CD4-positive, alpha-beta T cell treated with Interferon gamma for 1 hour (primary cell): ENCODE data around the gene GHSR.

Source experiments
- DNase-seq: peaks from one replicate; pipeline ENCODE4 v3.0.0-alpha.2; 2020

The GHSR gene, protein sequence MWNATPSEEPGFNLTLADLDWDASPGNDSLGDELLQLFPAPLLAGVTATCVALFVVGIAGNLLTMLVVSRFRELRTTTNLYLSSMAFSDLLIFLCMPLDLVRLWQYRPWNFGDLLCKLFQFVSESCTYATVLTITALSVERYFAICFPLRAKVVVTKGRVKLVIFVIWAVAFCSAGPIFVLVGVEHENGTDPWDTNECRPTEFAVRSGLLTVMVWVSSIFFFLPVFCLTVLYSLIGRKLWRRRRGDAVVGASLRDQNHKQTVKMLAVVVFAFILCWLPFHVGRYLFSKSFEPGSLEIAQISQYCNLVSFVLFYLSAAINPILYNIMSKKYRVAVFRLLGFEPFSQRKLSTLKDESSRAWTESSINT

DNA sequence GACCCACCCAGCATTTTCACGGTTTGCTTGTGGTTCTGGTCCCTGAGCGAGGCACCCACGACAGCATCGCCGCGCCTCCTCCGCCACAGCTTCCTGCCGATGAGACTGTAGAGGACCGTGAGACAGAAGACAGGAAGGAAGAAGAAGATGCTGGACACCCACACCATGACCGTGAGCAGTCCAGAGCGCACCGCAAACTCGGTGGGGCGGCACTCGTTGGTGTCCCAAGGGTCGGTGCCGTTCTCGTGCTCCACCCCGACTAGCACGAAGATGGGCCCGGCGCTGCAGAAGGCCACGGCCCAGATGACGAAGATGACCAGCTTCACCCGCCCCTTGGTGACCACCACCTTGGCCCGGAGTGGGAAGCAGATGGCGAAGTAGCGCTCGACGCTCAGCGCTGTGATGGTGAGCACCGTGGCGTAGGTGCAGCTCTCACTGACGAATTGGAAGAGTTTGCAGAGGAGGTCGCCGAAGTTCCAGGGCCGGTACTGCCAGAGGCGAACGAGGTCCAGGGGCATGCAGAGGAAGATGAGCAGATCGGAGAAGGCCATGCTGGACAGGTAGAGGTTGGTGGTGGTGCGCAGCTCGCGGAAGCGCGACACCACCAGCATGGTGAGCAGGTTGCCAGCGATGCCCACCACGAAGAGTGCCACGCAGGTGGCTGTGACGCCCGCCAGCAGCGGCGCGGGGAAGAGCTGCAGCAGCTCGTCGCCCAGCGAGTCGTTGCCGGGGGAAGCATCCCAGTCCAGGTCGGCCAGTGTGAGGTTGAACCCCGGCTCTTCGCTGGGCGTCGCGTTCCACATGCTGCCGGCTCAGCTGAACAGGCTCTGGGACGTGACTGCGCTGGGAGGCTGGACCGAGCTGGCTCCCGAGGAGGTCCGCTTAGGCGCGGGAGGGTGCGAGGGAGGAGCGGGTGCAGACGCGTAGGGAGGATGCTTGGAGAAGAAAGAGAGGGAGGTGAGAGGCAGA is at the start of gene GHSR:
TSS of gene GHSR (minus strand) at position 846 of the 969 bp plus-strand sequence. CDS start at position 803, 43 bp downstream.
- no peak for DNase-seq

DNA sequence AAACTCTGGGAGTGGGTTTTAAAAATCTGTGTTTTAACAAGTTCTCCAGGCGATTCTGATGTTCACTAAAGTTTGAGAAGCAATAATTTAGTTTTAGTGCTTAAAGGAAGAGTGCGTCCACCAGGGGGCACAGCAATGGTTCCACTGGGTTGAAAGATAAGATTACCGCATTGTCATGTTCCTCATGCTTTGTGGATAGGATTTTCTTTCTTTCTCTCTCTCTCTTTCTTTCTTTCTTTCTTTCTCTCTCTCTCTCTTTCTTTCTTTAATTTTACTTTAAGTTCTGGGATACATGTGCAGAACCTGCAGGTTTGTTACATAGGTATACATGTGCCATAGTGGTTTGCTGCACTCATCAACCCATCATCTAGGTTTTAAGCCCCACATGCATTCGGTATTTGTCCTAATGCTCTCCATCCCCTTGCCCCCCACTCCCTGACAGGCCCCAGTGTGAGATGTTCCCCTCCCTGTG is 42.0 kb upstream of the GHSR start:
- DNase-seq, result peak; percentile 61

DNA sequence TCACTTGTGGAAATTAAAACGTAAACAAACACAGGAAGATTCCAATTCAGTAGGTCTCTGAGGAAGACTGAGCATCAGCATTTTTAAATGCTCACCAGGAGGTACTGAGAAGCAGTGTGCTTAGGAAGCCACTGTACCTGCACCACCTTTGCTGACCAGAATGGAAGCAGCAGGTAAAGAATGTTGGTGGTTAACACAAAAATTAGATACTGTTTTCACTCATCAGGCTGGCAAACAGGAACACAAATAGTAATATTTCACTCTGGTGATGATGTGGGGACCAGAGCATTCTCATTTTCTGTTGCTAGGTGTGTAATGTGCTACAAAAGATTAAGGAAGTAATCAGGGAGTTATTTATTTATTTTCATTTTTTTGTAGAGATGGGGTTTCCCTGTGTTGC is 29.9 kb upstream of the GHSR start:
- DNase-seq, result no peak

DNA sequence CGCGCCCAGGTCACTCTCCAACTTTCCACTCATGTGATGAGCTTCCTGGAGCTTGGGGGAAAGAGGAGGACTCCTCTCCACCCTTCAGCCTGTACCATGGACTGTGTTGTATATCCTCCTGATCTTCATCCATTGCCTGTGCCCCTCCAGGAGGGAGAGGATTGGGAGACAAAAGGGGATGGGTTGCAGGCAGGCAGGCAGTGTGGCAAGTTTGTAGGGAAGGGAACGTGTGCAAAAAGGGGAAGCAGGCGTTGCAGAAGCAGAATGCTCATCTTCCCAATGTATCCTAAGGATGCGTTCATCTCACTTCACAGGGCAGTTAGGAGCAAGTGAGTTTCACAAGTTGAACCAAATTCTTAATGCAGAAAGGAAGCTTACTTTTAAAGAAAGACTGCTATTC is 28.1 kb upstream of the GHSR start:
- no peak for DNase-seq

DNA sequence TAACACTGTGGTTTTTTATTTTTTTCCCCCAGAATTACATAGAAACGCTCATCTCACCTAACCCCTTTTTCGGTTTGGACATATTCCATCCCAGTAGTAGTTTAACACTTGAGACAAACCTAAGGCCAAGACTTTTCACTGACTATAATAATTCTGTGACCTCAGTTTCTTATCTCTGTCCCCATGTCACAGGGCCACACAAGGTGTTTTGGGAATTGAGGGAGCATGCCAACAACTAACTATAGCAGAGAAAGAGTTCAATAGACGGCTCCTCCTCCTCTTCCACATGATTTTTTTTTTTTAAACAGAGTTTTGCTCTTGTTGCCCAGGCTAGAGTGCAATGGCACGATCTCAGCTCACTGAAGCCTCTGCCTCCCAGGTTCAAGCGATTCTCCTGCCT is 27.4 kb upstream of the GHSR start:
- DNase-seq, result no peak

DNA sequence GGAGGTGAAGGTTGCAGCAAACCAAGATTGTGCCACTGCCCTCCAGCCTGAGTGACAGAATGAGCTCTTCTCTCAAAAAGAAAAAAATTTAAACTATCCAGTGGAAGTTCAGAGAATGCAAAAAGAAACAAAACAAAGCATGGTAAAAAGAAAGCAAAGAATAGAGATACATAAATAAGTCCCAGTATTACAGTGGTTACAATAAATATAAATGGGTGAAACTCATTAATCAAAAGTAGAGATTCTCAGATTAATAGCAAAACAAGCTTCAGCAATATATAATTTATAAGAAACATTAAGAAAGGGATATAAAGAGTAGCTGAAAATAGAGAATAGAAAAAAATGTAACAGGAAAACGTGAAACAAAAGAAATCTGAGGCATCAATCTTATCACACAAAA is 23.6 kb upstream of the GHSR start:
- DNase-seq, result no peak

DNA sequence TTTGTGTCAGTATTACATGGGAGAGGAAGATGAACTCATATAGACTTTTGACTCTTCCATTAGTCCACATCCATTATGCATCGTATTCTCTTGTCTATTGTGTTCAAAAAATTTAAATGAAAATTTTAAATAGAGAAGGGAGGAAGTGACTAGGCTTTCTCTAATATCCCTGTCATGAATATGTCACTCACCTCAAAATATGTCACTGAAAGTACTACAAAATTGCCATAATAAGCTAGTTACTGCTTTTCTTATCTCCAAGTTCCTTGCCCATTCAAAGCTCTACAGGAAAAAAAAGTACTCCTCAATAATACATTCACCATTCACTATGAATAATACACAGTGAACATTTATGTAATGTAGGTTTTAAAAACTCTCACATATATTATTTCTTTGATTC is 22.3 kb upstream of the GHSR start:
- no peak for DNase-seq

DNA sequence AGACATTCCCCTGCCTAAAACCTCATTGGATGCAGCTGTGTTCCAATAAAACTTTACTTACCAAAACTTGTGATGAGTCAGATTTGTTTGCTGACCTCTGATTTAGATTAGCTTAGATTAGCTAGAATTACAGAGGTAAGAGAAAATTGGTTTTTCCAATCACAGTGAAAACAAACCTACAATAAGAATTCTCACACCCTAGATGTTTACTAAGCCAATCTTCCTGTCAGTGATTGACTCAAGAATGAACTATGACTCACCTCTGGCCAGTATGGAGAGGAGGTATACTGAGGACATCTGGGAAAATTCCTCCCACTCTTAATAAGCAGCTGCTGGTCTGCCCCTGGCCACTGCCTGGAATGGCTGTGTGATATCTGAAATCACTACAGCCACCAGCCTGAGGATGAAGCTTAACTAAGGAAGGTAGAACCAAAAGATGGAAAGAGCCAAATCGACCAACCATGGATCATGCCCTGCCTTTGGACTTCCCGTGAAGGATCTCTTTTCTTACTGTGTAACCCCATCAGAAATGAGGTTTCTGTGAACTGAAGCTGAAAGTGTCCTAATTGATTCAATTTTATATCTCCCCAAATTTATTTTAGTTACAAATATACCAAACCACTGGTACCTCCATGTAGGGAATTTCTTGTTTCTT is 19.0 kb upstream of the GHSR start:
- no peak for DNase-seq

DNA sequence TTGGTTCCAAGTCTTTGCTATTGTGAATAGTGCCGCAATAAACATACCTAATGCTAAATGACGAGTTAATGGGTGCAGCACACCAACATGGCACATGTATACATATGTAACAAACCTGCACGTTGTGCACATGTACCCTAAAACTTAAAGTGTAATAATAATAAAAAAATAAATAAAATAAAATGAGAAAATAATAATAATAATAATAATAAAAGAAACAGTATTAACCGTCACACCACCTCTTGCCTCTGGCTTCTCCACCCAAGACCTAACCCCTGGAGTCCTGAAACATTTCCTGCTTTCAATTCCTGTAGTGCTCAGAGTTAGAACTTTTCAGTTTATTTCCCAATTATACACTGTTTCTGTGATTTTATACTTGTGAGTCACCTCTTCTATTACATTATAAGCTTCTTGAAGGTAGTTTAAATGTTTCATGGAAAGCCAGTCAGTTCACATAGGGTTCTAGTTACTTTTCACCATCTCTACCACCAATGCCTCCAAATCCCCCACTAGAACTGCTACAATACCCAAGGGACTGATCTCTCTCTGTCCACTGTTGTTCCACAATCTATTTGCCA is 18.4 kb upstream of the GHSR start:
- no peak for DNase-seq

DNA sequence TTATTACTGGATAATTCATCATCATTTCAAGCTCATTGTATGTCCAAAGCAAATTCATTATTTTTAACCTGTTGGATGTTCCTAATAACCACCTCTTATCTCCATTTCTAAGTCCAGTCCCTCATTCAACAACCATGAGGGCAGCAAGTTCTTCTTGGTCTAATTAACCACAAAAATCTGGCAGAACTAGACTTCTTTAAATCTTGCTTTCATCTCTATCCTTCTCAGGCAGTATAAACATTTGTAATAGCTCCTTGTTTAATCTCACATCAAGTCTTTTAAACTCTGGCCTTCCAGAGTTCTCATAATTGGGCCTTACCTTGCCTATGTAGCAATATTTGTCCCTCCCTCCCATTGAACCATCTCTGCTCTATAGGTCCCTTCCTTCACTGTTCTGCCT is 17.0 kb upstream of the GHSR start:
- DNase-seq, result no peak

DNA sequence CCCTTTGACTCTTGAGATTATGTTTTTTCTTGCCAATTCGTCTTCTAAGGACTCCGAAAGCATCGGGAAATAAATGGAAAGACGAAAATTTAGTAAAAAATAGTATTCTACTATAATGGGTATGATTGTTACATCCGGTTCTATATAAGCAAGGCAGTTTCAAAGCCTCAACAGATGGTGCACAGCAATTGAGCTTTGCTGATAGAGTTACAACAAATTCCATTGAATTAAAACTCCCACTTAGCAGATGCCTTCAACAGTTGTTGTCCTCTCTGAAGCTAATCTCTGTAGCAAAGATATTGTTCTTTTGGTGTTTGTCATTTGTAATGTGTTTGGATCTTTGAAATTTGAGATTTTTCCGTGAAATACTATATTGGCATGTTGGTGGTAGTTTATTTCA is 16.1 kb upstream of the GHSR start:
- no peak for DNase-seq

DNA sequence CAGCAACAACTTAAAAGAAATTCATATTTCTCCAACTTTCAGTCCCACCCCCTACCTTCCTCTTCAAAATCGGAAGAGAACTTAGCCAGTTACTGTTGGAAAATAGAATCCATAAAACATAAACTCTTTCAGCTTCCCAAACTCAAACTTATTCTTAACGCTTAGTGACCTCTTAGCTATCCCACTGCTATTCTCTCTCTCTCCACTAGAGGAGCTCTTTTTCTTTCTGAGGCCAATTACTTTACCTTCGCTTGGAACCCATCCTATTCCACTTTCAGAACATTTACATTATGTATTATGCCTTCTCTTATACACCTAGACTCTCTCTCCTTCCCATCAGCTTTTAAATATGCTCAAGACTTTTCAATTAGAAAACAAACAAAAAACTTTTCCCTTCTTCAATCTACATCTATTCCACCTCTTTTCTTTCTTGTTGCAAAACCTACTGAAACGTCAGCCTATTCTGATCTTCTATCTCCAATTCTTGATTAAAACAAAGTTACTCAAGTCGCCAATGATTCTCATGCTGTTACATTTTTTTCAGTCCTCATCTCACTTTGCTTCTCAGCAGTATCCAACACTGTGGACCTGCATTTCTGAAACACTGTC is 13.4 kb upstream of the GHSR start:
- no peak for DNase-seq

DNA sequence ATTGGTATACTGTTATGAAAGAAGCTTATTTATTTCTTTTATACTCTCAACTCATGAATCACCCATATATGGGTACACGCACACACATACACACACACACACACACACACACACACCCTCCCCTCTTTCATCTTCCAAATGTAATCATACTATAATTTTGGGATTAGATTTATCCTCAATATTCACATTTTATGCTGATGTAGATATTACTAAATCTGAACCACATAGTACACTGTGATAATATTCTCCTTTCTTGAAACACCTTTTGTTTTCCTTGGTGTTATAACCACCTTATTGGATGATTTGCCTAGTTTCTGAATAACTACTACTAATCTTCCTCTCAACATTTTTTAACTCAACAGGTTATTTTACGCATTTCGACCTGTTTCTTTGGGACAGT is 8.1 kb upstream of the GHSR start:
- no peak for DNase-seq

DNA sequence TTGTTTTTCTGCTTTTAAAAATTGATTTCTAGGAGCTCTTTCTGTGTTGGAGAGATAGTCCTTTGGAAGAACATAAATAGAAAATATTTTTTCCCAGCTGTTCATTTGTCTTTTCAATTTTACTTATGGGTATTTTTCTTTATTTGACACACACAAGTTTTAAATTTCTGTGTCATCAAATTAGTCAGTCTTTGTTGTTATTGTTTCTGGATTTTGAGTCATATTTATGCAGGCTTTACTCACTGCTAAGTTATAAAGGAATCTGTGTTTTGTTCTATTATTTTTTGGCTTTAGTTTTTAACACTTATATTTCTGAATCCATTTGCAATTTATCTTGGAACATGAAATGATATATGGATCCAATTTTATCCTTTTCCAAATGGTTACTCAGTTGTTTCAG is 5.9 kb upstream of the GHSR start:
- no peak for DNase-seq

DNA sequence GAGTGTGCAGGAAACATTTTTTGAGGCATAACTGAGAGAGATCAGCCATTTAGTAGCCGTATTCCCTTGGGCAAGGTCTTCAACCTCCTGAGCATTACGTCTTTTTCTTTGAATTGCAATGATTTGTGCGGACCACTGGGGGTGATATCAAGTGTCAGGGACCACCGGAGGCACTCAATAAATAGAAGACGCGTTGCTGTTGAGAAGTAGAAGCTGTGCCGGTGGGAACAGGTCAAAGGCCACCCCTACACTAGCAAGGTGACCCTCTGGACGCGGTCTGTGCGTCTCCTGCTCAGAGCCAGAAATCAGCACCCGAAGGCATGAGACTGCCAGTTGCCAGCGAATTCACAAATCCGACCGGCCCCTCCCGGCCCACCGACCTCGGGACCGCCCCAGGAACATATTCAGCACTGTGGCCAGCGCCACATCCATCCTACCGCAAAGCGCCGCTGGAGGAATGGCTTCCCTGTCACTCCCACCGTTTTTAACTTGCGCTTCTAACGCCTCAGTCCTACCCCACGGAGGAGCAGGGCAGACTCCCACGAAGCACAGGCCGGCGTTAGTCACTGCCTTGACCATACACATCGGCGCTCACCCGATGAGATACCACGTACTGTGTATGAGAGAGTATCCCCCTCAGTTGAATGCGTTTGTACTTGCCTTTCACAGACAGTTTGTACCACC is 1.4 kb upstream of the GHSR start:
- no peak for DNase-seq

DNA sequence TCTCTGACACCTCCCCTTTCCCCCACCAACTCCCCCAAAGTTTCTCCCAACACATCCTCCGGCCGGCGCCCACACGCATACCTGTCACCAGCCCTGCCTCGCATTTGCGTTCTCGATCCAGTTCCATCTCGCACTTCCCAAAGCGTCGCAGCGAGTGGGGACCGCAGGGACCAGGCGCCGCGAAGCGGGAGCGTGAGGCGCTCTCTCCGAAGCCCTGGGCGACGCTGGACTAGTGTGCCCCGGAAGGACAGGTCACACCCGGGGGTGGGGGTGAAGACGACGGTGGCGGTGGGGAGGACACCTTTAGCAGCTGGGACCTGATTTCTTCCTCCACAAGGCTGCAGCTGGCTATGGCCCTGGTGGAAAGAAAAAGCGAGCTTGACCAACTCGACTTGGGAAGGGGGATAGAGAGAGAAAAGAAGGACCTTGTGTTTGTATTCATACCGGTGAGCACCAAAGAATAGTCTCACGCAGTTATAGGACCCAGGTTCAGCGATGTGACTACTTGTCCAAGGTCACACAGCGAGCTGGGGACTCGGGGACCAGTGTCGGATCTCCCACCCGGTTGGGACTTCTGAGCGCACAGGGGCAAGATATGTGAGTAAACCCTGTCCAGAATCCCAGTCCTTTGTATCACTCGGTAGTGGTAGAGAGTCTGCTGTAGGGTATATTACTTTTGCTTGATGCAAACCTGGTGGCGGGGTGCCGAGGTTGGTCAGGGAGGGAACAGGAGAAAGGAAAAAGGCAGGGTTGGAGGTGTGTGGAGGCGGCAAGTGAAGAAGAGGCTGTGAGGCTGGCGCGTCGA is 607 bp upstream of the GHSR start:
- DNase-seq, result no peak

DNA sequence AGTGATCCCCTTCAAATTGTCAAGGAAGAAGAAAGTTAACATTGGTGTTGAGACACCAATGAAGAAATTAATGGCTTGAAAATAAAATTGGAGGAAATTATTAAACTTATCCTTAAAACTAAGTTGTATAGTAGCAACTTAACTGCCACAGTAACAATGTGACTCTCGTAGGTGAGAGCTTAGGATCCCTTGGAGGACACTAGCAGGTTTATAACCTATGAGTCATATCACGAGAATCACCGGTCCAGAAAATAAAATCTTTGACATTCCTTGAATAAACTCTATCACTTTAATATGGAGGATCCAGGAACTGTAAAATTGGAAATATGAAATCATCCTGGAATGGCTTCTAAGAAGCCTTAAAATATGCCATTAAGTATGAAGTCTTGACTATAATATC is 2.1 kb downstream of the GHSR start:
- no peak for DNase-seq

DNA sequence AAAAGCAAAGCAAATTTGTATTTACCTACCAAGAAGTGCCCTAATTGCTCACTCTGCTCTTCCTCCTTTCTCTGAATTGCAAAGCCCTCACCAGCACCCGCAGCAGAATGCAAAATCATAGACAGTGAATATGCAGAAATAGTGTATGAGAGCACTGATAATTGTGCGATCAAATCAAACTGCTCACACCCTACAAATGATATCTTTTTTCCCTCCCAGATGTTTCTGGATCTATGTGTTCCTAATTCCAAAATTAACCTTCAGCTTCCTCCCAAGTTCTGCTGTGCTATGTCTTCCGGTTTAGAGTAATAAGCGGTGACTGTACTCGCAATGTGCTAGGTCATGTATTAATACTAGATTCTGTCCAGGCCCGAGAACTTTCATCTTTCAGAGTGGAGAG is 3.4 kb downstream of the GHSR start:
- DNase-seq, result no peak

DNA sequence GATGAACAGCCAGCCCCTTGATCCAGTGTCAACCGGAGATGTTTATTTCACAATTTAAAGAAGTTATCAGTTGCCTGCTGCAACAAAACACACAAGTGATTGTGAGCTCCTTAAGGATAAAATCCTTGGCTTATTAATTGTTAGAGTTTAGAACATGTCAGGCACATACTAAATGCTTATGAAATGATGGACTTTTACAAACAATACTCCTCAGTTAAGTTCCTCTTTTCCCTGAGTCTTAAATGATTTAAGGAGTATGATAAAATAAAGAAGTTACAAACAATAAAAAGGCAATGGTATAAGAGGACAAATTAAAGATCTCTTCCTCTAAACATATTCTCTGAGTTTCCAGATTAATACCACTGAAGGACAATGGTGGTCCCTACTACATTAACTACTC is 5.7 kb downstream of the GHSR start:
- DNase-seq, result no peak

DNA sequence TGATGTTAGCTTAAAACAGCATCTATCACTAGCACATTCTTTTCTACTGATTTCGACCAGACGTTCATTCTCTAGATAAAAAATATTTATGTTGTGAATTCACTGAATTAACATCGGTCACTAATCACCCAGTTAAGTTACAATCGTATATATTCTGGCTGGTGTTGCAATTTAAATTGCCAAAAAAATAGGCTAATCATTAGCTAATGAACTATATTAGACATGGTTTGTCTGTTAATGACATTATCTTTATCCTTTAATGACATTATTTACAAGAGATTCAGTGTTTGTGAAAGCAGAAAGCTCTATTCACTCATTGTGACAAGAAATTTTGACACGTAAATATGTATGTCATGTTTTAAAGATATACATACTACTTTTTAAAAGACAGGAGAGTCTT is 6.7 kb downstream of the GHSR start:
- no peak for DNase-seq

DNA sequence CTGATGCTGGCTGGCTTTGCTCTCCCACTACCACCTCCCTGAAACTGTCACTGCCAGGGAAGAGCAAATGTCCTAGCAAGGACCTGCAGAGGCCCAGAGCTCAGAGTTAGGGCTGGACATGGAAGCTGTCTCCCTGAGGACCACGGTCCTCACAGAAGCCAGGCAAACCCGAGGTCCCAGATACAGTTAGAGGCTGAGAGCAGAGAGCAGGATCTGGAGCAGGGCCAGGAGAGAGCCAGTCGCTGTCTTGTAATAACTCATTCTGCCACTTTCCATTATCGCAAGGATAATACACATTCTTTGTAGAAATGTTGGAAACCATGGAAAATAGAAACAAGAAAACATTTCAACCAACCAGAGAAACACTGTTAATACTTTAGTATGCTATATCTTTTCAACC is 10.1 kb downstream of the GHSR start:
- DNase-seq, result no peak
